GM06990 (cell line): ENCODE data around the gene CRTC1.

Experiments used
- DNase-seq: peaks from one replicate; pipeline ENCODE4 v3.0.0-alpha.2; 2011; ENCODE audit not compliant: insufficient read length; ENCODE audit errors: extremely low read depth
- H3K27me3 ChIP-seq: replicated peaks from 2 replicates; pipeline ENCODE4 v1.6.0; 2011; ENCODE audit warnings: low read length; ENCODE audit not compliant: control insufficient read depth, insufficient read depth
- H3K36me3 ChIP-seq: 2 replicates; pipeline ENCODE4 v1.5.1; 2011; ENCODE audit warnings: low read length; ENCODE audit not compliant: control insufficient read depth, insufficient read depth
- H3K4me3 ChIP-seq: replicated peaks from 2 replicates; pipeline ENCODE4 v1.5.1; 2011; ENCODE audit warnings: low read depth, mild to moderate bottlenecking, control low read depth, low read length
- CTCF ChIP-seq: IDR thresholded peaks from 2 replicates; pipeline ENCODE4 v1.5.1; 2011; ENCODE audit warnings: low read length, control low read depth, mild to moderate bottlenecking, inconsistent platforms; ENCODE audit not compliant: insufficient read depth, poor library complexity, severe bottlenecking

Gene CRTC1

GRCh38 chr19:18666784-18667183, 16.7 kb upstream of the CRTC1 start:
- no peak for TF ChIP-seq CTCF

GRCh38 chr19:18667531-18668251, 15.8 kb upstream of the CRTC1 start:
- no peak for DNase-seq
- H3K27me3 ChIP-seq, result no peaks in the 10 kb centered on the region
- H3K4me3 ChIP-seq, result no peak overlapping the region
- peaks cover 14% of the 10 kb centered on the region for H3K36me3 ChIP-seq
- no peak for TF ChIP-seq CTCF

More at GRCh38 chr19:18666784-18667183, 16.7 kb upstream of the CRTC1 start:
- no peaks in the 10 kb centered on the region for H3K27me3 ChIP-seq
- no peak overlapping the region for H3K4me3 ChIP-seq
- peaks cover 14% of the 10 kb centered on the region for H3K36me3 ChIP-seq
- DNase-seq, result no peak

DNA sequence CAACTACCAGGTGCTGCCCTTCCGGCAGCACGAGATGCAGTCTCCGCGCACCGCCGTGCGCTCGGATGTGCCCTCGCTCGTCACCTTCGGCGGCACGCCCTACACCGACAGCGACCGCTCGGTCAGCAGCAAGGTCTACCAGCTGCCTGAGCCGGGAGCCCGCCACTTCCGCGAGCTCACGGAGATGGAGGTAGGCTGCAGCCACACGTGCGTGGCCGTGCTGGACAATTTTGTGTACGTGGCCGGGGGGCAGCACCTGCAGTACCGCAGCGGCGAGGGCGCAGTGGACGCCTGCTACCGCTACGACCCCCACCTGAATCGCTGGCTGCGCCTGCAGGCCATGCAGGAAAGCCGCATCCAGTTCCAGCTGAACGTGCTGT, 15.2 kb upstream of the CRTC1 start:
- no peak for DNase-seq
- no peak overlapping the region for H3K4me3 ChIP-seq
- TF ChIP-seq CTCF, result no peak
- H3K36me3 ChIP-seq, result peaks cover 14% of the 10 kb centered on the region
- no peaks in the 10 kb centered on the region for H3K27me3 ChIP-seq

- TF ChIP-seq CTCF, result no peak
- Histone ChIP-seq H3K27me3 (no peaks in the 10 kb centered on the region), H3K4me3 (no peak overlapping the region), H3K36me3 (peaks cover 14% of the 10 kb centered on the region)
- DNase-seq, result no peak
Measured at GRCh38 chr19:18668744-18669523, 14.5 kb upstream of the CRTC1 start.

- H3K4me3 ChIP-seq, result no peak overlapping the region
- DNase-seq, result no peak
- no peaks in the 10 kb centered on the region for H3K27me3 ChIP-seq
- no peak for TF ChIP-seq CTCF
- H3K36me3 ChIP-seq, result peaks cover 14% of the 10 kb centered on the region
Measured at GRCh38 chr19:18669524-18669817, 14.0 kb upstream of the CRTC1 start.
